Dermis microvascular lymphatic vessel endothelial cell (primary cell): ENCODE results near the gene ARHGAP28. TPM values are rescaled to one million over a fixed set of nuclear protein-coding genes. Genes with fewer than 3 reads are reported as not detected.
"Not testable (repeated sequence)": the region's sequence is repeated elsewhere in the genome, so short reads cannot be mapped to it uniquely, and the experiment has no call there.

Source experiments
- DNase-seq, 2 donors: peaks; one replicate each; pipeline versions ENCODE4 v3.0.0 to v3.0.0-alpha.2; 2010; ENCODE audit warnings: low read depth in 2 of 2
- total RNA-seq: library from RNA; depleted of rRNA; stranded (reverse); fragments of >200 nt; gene quantifications from 2 replicates; pipeline ENCODE4 v1.2.1, GENCODE V29; 2014

Gene ARHGAP28
- total RNA-seq, 1 donor from 2014 or later, result 2.3 TPM

- DNase-seq, result no peak
Observed at GRCh38 chr18:6814882-6815425, 85.4 kb downstream of the ARHGAP28 start.

- DNase-seq, result no peak
Observed at GRCh38 chr18:6816154-6816553, 86.6 kb downstream of the ARHGAP28 start.

GRCh38 chr18:6819332-6819731, 89.8 kb downstream of the ARHGAP28 start:
- no peak for DNase-seq

- no peak for DNase-seq
Observed at GRCh38 chr18:6820314-6820713, 90.8 kb downstream of the ARHGAP28 start.

GRCh38 chr18:6821356-6821755, 91.8 kb downstream of the ARHGAP28 start:
- DNase-seq, result no peak

GRCh38 chr18:6827161-6827560, 97.6 kb downstream of the ARHGAP28 start:
- not testable (repeated sequence) for DNase-seq

- DNase-seq, result not testable (repeated sequence)
Observed at GRCh38 chr18:6827566-6827965, 98.0 kb downstream of the ARHGAP28 start.

GRCh38 chr18:6830916-6831315, 101.4 kb downstream of the ARHGAP28 start:
- no peak for DNase-seq

GRCh38 chr18:6835345-6835744, 105.8 kb downstream of the ARHGAP28 start:
- no peak for DNase-seq

- no peak for DNase-seq
Observed at GRCh38 chr18:6836331-6836730, 106.8 kb downstream of the ARHGAP28 start.

GRCh38 chr18:6837904-6838303, 108.4 kb downstream of the ARHGAP28 start:
- no peak for DNase-seq

GRCh38 chr18:6842081-6842480, 112.6 kb downstream of the ARHGAP28 start:
- DNase-seq, result no peak

GRCh38 chr18:6843308-6843707, 113.8 kb downstream of the ARHGAP28 start:
- no peak for DNase-seq

- DNase-seq, result not testable (repeated sequence)
Observed at GRCh38 chr18:6845521-6845920, 116.0 kb downstream of the ARHGAP28 start.

GRCh38 chr18:6850396-6850795, 120.9 kb downstream of the ARHGAP28 start:
- no peak for DNase-seq

- DNase-seq, result no peak
Observed at GRCh38 chr18:6851480-6851879, 122.0 kb downstream of the ARHGAP28 start.

- no peak for DNase-seq
Observed at GRCh38 chr18:6854811-6855210, 125.3 kb downstream of the ARHGAP28 start.

GRCh38 chr18:6855767-6856166, 126.3 kb downstream of the ARHGAP28 start:
- no peak for DNase-seq

GRCh38 chr18:6857300-6857699, 127.8 kb downstream of the ARHGAP28 start:
- no peak for DNase-seq

- no peak for DNase-seq
Observed at GRCh38 chr18:6859676-6860422, 130.3 kb downstream of the ARHGAP28 start.

- DNase-seq, result no peak
Observed at GRCh38 chr18:6860804-6861448, 131.4 kb downstream of the ARHGAP28 start.

GRCh38 chr18:6865251-6865650, 135.7 kb downstream of the ARHGAP28 start:
- no peak for DNase-seq

GRCh38 chr18:6866552-6867085, 137.1 kb downstream of the ARHGAP28 start:
- DNase-seq, result no peak
